Heart left ventricle (tissue), 13 donors: ENCODE data around the gene RNPEPL1.

Experiments
- POLR2A ChIP-seq, 2 donors: fragments of 450-650 bp; IDR thresholded peaks; one replicate each; pipeline ENCODE4 v1.6.1; 2017; ENCODE audit warnings: antibody characterized with exemption in 2 of 2, mild to moderate bottlenecking in 2 of 2, moderate library complexity in 2 of 2
- TF ChIP-seq, protein P1 (sequence below), 12 donors: fragments of 200-600 bp; sonication (generic) in 4 of 12; IDR thresholded peaks; one replicate each; pipeline versions ENCODE4 v1.5.0 to v1.8.0; 2018 to 2022; ENCODE audit warnings: antibody characterized with exemption in 12 of 12, mild to moderate bottlenecking in 5 of 12
- donor health status: ischemic (EF 13 %, LVEDD 7.1; RV severe dilation, severe dysfunction).
- donor health status: DM: no; HTN: yes; CAD: no.
- donor health status: DM: no; HTN: no; CAD: no.
- donor health status: ischemic (EF 25% LVEDD 6.9; RV normal size, moderate dysfunction).
- donor health status: ischemic (EF 25% LVEDD 5.7; RV mildly dilated, moderate dysfunction).
- donor health status: ischemic (EF 35%, LVEDD 5.7; RV mildly dilated, moderate dysfunction).
- donor health status: nonischemic (EF 11% LVEDD 7.7; RV severe dilation, severe dysfunction).
- donor health status: DM: yes; HTN: yes; CAD: no.
- donor health status: PGD.
- donor health status: ischemic (EF 29% LVEDD 5.4; RV normal size, mild dysfunction).
- donor health status: nonischemic (EF 23%, LVEDD 6.1; RV moderate dilation, normal function).

- TF ChIP-seq, protein P1, sequence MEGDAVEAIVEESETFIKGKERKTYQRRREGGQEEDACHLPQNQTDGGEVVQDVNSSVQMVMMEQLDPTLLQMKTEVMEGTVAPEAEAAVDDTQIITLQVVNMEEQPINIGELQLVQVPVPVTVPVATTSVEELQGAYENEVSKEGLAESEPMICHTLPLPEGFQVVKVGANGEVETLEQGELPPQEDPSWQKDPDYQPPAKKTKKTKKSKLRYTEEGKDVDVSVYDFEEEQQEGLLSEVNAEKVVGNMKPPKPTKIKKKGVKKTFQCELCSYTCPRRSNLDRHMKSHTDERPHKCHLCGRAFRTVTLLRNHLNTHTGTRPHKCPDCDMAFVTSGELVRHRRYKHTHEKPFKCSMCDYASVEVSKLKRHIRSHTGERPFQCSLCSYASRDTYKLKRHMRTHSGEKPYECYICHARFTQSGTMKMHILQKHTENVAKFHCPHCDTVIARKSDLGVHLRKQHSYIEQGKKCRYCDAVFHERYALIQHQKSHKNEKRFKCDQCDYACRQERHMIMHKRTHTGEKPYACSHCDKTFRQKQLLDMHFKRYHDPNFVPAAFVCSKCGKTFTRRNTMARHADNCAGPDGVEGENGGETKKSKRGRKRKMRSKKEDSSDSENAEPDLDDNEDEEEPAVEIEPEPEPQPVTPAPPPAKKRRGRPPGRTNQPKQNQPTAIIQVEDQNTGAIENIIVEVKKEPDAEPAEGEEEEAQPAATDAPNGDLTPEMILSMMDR (IDR thresholded peaks at IDR 0.05): no peak
- no peak for TF ChIP-seq POLR2A (IDR thresholded peaks at IDR 0.05)
Observed at GRCh38 chr2:240539906-240540305, 28.4 kb upstream of the RNPEPL1 start.
